HUES64 (cell line): ENCODE results near the gene ATP6V0E2.

Experiments used
- H3K27ac ChIP-seq: 2 replicates; pipeline ENCODE4 v1.7.0; 2013; ENCODE audit warnings: low read depth, low read length, inconsistent platforms
- H3K27me3 ChIP-seq: 2 replicates; pipeline ENCODE4 v1.6.1; 2013; ENCODE audit warnings: mild to moderate bottlenecking, low read length; ENCODE audit not compliant: insufficient read depth
- H3K36me3 ChIP-seq: 2 replicates; pipeline ENCODE4 v1.6.1; 2013; ENCODE audit warnings: mild to moderate bottlenecking, low read length; ENCODE audit not compliant: insufficient read depth
- H3K4me1 ChIP-seq: 2 replicates; pipeline ENCODE4 v1.6.1; 2013; ENCODE audit warnings: mild to moderate bottlenecking, low read length, moderate library complexity; ENCODE audit not compliant: insufficient read depth
- H3K4me3 ChIP-seq: 2 replicates; pipeline ENCODE4 v1.5.1; 2013; ENCODE audit warnings: mild to moderate bottlenecking, low read length, moderate library complexity
- H3K9ac ChIP-seq: 2 replicates; pipeline ENCODE4 v1.6.1; 2013; ENCODE audit warnings: mild to moderate bottlenecking, low read depth, low read length
- H3K9me3 ChIP-seq: 2 replicates; pipeline ENCODE4 v1.6.1; 2013; ENCODE audit warnings: low read depth, low read length; ENCODE audit not compliant: insufficient read depth
- WGBS: fragments of 150-250, 120-280 bp; methylation state at CpG from one replicate; pipeline ENCODE4 v1.1.7; 2013; ENCODE audit warnings: missing lambda C conversion rate; 5-methylcytosine and 5-hydroxymethylcytosine counted together

ATP6V0E2 gene

GRCh38 chr7:149866139-149866778, 7.5 kb upstream of the ATP6V0E2 start:
- Histone ChIP-seq H3K27me3 (no peaks in the 10 kb centered on the region), H3K9me3 (no peaks in the 10 kb centered on the region), H3K4me3 (no peak overlapping the region), H3K36me3 (no peaks in the 10 kb centered on the region), H3K27ac (no peak overlapping the region), H3K4me1 (no peaks in the 10 kb centered on the region), H3K9ac (no peak overlapping the region)
- 96% methylated on average over 16 of the region's 16 CpGs for WGBS

DNA sequence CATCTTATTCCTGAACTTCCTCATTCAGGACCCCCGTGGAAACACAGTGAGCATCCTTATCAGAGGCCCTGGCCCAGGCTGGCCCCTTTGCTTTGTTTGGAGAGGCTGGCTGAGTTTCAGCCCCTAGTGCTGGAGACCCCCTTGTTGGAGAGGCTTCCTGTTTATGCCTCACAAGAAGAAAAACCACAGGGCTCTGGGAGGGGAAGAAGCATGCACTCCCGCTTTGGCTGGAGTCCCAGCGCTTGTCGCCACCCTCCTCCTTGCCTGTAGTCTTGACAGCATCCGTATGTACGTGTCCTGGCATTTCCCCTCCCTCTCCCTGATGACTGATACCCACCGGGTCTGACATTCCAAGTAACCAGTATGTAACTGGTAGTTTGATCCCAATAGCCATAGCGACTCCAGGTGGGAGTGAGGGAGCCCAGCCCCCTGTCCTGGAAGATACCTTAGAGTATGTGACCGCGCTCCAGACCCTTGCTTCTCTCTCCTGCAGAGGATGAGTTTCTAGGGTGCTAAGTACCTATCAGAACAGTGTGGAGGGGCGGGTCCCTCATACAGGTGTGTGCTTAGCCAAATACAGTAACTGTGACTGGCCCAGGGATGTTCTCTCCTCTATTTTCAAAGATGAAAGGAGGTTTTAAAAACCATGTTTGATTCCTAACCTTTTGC, 6.9 kb upstream of the ATP6V0E2 start:
- no peaks in the 10 kb centered on the region for H3K27me3 ChIP-seq
- WGBS: 93% methylated on average over 11 of the region's 11 CpGs

GRCh38 chr7:149867762-149868622, 5.8 kb upstream of the ATP6V0E2 start:
- 0 out of 2 replicates have a peak, but pooled peaks cover 6% of the 10 kb centered on the region for H3K4me1 ChIP-seq
- H3K9me3 ChIP-seq: no peaks in the 10 kb centered on the region
- no peak overlapping the region for H3K27ac ChIP-seq
- no peaks in the 10 kb centered on the region for H3K36me3 ChIP-seq
- WGBS: 92% methylated on average over 25 of the region's 25 CpGs
- H3K9ac ChIP-seq: no peak overlapping the region
- no peak overlapping the region for H3K4me3 ChIP-seq
- H3K27me3 ChIP-seq: peaks cover 9% of the 10 kb centered on the region

More for the DNA sequence above, 6.9 kb upstream of the ATP6V0E2 start:
- Histone ChIP-seq H3K4me1 (no peaks in the 10 kb centered on the region), H3K27ac (no peak overlapping the region), H3K36me3 (no peaks in the 10 kb centered on the region), H3K9me3 (no peaks in the 10 kb centered on the region), H3K4me3 (no peak overlapping the region), H3K9ac (no peak overlapping the region)

GRCh38 chr7:149868623-149869290, 5.0 kb upstream of the ATP6V0E2 start:
- no peaks in the 10 kb centered on the region for H3K36me3 ChIP-seq
- H3K9ac ChIP-seq: no peak overlapping the region
- 85% methylated on average over 7 of the region's 7 CpGs for WGBS
- H3K27ac ChIP-seq: no peak overlapping the region
- H3K4me3 ChIP-seq: no peak overlapping the region
- H3K9me3 ChIP-seq: no peaks in the 10 kb centered on the region
- 0 out of 2 replicates have a peak, but pooled peaks cover 7% of the 10 kb centered on the region for H3K4me1 ChIP-seq
- H3K27me3 ChIP-seq: peaks cover 15% of the 10 kb centered on the region

DNA sequence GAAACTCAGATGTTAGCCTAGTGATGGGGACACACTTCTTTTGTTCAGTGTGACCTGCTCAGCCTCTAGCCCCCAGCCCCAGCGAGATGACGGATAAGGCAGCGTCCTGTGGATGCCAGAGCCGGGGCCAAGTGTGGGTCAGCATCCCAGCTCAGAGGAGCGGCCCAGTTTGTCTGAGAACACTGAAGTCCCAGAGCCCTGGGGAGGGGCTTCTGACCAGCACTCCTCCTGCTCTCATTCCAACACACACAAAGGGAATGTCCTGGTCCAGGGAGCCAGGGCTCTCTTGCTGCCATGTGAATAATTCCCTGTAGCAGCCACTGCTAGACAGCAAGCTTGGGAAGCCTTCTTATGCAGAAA, 4.5 kb upstream of the ATP6V0E2 start:
- H3K9me3 ChIP-seq: no peaks in the 10 kb centered on the region
- H3K4me3 ChIP-seq: no peak overlapping the region
- peaks cover 20% of the 10 kb centered on the region for H3K27me3 ChIP-seq
- H3K36me3 ChIP-seq: no peaks in the 10 kb centered on the region
- no peak overlapping the region for H3K9ac ChIP-seq
- 0 out of 2 replicates have a peak, but pooled peaks cover 7% of the 10 kb centered on the region for H3K4me1 ChIP-seq
- WGBS: 90% methylated on average over 5 of the region's 5 CpGs
- H3K27ac ChIP-seq: no peak overlapping the region

DNA sequence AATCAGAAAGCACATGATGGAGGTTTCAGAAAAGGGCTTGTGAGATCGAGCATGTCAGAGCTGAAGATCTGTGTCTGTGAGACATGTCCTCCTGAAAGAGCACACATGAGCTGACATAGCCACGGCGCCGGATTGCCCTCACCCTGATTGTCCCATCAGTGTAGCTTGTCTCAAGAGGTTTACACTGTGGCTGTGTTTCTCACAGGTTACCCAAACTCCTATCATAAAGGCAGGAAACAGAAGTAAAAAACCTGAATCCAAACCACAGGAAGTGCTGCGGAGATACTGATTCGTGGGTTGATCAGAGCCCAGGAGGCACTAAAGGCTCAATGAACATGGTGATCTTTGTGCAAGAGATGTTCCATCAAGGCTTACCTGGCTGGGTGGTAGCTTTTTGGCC, 3.9 kb upstream of the ATP6V0E2 start:
- H3K9me3 ChIP-seq: no peaks in the 10 kb centered on the region
- H3K9ac ChIP-seq: no peak overlapping the region
- H3K27me3 ChIP-seq: peaks cover 26% of the 10 kb centered on the region
- no peak overlapping the region for H3K4me3 ChIP-seq
- 96% methylated on average over 6 of the region's 6 CpGs for WGBS
- H3K4me1 ChIP-seq: 0 out of 2 replicates have a peak, but pooled peaks cover 7% of the 10 kb centered on the region
- H3K36me3 ChIP-seq: no peaks in the 10 kb centered on the region
- no peak overlapping the region for H3K27ac ChIP-seq

GRCh38 chr7:149870274-149870673, 3.5 kb upstream of the ATP6V0E2 start:
- Histone ChIP-seq H3K9ac (no peak overlapping the region), H3K4me1 (0 out of 2 replicates have a peak, but pooled peaks cover 7% of the 10 kb centered on the region), H3K4me3 (no peak overlapping the region), H3K36me3 (no peaks in the 10 kb centered on the region), H3K27ac (no peak overlapping the region), H3K27me3 (peaks cover 30% of the 10 kb centered on the region), H3K9me3 (no peaks in the 10 kb centered on the region)
- 89% methylated on average over 3 of the region's 3 CpGs for WGBS

DNA sequence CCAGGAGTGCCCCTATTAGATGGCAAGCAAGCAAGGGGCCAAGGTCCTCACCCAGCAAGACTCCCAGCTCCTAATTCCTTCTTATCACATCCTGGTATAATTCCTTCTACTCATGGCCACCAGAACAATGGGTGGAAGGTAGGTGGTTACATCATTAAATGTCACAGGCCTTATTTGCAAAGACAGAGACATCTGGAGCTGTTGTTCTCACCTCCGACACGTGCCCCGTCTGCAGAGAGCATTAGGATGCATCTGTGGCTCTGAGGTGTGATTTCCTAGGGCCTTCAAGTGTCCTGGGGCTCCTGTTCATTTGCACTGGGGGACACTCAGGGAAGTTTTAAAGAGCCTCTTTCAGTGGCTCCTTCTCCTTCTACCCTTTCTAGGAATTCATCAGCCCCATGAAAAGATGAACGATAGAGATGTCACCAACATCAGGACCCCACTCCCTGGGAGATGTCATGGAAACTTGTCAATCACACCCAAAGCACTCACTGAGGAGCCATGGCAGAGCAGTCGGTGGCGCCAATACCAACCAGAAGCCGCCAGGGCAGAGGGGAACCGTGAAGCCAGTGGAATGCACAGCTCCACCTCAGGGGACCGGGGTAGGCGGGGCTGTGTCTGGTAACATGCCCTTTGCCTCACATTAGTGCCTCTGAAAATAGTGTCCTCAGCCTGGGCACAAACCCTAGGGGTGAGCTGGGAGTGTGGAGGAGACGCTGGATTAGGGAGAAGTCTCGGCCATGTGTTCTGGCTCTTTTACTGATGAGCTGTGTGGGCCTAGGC, 2.9 kb upstream of the ATP6V0E2 start:
- H3K4me3 ChIP-seq: no peak overlapping the region

GRCh38 chr7:149871576-149871975, 2.2 kb upstream of the ATP6V0E2 start:
- Histone ChIP-seq H3K36me3 (no peaks in the 10 kb centered on the region), H3K27me3 (peaks cover 36% of the 10 kb centered on the region), H3K9ac (no peak overlapping the region), H3K4me3 (no peak overlapping the region), H3K4me1 (0 out of 2 replicates have a peak, but pooled peaks cover 7% of the 10 kb centered on the region), H3K27ac (no peak overlapping the region), H3K9me3 (no peaks in the 10 kb centered on the region)
- WGBS: 84% methylated on average over 1 of the region's 1 CpG

More for the DNA sequence above, 2.9 kb upstream of the ATP6V0E2 start:
- Histone ChIP-seq H3K36me3 (no peaks in the 10 kb centered on the region), H3K4me1 (0 out of 2 replicates have a peak, but pooled peaks cover 7% of the 10 kb centered on the region), H3K9me3 (no peaks in the 10 kb centered on the region), H3K27ac (no peak overlapping the region), H3K27me3 (peaks cover 36% of the 10 kb centered on the region), H3K9ac (no peak overlapping the region)
- 86% methylated on average over 12 of the region's 12 CpGs for WGBS

- H3K27me3 ChIP-seq: peaks cover 36% of the 10 kb centered on the region
- WGBS: 38% methylated on average over 13 of the region's 13 CpGs
- no peaks in the 10 kb centered on the region for H3K9me3 ChIP-seq
- no peak overlapping the region for H3K27ac ChIP-seq
- peak overlapping the region; percentile 76 for H3K4me3 ChIP-seq
- H3K36me3 ChIP-seq: no peaks in the 10 kb centered on the region
- 0 out of 2 replicates have a peak, but pooled peaks cover 7% of the 10 kb centered on the region for H3K4me1 ChIP-seq
- peak overlapping the region; percentile 57 for H3K9ac ChIP-seq
These were observed 1.2 kb upstream of the ATP6V0E2 start for GRCh38 chr7:149872419-149873073.
